ENCODE results near the gene CDS1. TPM values are rescaled to one million over a fixed set of nuclear protein-coding genes. Genes with fewer than 3 reads are reported as not detected.

The CDS1 gene
- polyA plus RNA-seq, 1 experiment: not detected

DNA sequence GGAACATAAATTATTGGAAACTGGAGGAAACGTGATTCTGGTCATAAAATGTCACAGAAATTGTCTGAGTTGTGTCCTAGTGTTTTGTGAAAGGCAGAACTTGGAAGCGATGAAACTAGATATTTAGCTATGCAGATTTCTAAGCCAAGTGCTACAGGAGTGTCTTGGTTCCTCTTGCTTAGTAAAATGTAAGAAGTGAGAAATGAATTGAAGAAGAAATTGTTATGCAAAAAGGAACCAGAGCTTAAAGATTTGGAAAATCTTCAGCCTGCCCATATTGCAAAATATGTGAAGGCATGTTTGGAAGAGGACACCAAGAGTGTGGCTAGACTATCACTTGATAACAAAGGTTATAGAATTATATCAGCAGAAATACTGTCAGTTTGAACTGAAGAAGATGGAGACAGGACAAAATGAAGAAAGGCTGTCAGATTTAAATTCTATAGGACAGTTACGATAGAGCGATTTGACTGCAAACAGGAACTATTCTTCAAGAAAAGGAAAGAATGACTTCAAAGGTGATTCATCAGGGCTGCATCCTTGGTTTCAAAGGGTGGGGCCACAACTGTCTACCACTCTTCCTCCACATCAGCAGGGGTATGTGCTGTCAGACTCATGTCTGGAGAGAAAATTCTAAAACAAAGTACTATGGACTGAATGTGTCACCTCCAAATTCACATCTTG is 9.4 kb upstream of the CDS1 start:
- TF ChIP-seq, protein P1, sequence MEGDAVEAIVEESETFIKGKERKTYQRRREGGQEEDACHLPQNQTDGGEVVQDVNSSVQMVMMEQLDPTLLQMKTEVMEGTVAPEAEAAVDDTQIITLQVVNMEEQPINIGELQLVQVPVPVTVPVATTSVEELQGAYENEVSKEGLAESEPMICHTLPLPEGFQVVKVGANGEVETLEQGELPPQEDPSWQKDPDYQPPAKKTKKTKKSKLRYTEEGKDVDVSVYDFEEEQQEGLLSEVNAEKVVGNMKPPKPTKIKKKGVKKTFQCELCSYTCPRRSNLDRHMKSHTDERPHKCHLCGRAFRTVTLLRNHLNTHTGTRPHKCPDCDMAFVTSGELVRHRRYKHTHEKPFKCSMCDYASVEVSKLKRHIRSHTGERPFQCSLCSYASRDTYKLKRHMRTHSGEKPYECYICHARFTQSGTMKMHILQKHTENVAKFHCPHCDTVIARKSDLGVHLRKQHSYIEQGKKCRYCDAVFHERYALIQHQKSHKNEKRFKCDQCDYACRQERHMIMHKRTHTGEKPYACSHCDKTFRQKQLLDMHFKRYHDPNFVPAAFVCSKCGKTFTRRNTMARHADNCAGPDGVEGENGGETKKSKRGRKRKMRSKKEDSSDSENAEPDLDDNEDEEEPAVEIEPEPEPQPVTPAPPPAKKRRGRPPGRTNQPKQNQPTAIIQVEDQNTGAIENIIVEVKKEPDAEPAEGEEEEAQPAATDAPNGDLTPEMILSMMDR (IDR thresholded peaks at IDR 0.05; ENCODE audit: low read depth, low read length): no peak
- no peaks in the 10 kb centered on the region for H3K9me3 ChIP-seq (ENCODE audit: control insufficient read depth, insufficient read depth, low read length)
- DNase-seq (ENCODE audit: low read depth, low spot score): no peak
- H3K4me3 ChIP-seq (ENCODE audit: low read depth, low read length): no peak overlapping the region
- H3K27me3 ChIP-seq (ENCODE audit: control insufficient read depth, insufficient read depth, low read length): peaks cover 2% of the 10 kb centered on the region
- no peak overlapping the region for H3K27ac ChIP-seq (ENCODE audit: low read depth, low read length)
- ChIA-PET POLR2A (no interaction called here), CTCF (no interaction called here)

DNA sequence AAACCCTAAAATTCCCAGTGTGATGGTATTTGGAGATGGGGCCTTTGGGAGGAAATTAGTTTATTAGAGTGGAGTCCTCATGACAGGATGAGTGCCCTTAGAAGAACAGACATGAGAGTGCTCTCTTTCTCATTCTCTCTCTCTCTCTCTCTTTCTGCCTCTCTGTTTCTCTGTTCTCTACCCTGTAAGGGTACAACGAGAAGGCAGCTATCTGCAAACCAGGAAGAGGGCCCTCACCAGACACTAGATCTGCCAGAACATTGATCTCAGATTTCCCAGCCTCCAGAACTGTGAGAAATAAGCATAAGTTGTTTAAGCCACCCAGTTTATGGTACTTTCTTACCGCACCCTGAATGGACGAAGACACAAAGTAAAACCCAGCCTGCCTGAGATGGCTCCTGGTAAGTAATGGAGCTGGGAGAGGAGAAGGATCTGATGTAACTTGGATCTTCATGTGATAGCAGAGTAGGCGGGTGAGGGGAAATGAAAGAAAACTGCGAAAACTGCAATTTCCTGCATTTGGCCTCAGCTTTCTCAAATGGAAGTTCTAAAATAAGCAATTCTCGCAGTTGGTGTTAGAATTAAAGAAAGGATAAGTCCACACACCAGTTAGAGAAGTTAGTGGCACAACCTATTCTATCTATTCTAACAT is 8.7 kb upstream of the CDS1 start:
- DNase-seq (ENCODE audit: low read depth, low spot score): no peak
- Histone ChIP-seq H3K9me3 (ENCODE audit: control insufficient read depth, insufficient read depth, low read length) (no peaks in the 10 kb centered on the region), H3K27me3 (ENCODE audit: control insufficient read depth, insufficient read depth, low read length) (peaks cover 2% of the 10 kb centered on the region), H3K4me3 (ENCODE audit: low read depth, low read length) (no peak overlapping the region), H3K27ac (ENCODE audit: low read depth, low read length) (no peak overlapping the region)
- CTCF ChIA-PET: interaction anchor here (0.6 kb wide), 1 partner anchor 730 kb away, joined by 3 read pairs; no protein-coding TSS in a partner anchor
- TF ChIP-seq, protein P1 (IDR thresholded peaks at IDR 0.05; ENCODE audit: low read depth, low read length): no peak
- POLR2A ChIA-PET: no interaction called here

DNA sequence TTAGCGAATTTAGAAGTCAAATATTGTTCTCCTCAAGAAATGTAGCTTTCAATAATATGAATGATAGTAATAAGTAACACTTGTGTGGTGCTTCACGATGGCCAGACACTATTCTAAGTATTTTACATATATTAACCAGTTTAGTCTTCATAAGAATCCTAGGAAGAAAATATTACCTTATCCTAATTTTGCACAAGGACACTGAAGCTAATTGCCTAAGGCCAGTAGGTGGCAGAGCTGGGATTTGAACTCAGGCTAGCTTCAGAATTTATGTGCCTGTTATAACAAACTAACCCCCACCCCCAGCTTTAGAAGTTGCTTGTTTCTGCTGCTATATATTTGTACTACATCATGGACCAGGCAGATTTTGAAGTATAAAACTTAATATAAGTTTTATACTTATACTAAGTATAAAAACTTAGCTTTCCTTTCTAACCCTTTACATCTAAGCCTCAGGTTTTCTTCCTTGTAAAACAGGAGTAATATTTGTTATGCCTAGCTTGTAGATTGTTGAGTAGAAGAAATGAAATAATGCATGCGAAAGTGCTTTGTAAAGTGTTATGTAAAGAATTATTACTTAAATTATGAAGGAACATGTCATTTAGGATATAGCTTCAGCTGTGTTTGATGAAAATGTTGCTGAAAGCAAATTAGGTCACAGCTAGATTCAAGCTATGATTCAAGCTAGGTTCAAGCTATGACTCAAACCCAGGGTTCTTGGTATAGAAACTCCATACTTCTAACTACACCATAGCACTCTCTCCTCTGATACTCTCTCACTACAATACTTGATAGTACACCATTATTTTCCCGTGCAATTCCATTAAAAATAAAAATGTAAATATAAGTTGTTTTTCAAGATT is 4.2 kb upstream of the CDS1 start:
- Histone ChIP-seq H3K27me3 (ENCODE audit: control insufficient read depth, insufficient read depth, low read length) (peaks cover 23% of the 10 kb centered on the region), H3K9me3 (ENCODE audit: control insufficient read depth, insufficient read depth, low read length) (peaks cover 5% of the 10 kb centered on the region; the same call in 1 of the 2 replicates), H3K4me3 (ENCODE audit: low read depth, low read length) (no peak overlapping the region), H3K27ac (ENCODE audit: low read depth, low read length) (no peak overlapping the region)
- ChIA-PET POLR2A (no interaction called here), CTCF (interaction anchor here (0.6 to 2.8 kb wide), 27 partner anchors 9 to 398 kb away, joined by 3 to 56 read pairs (median 4); no protein-coding TSS in a partner anchor)
- DNase-seq (ENCODE audit: low read depth, low spot score): peak; percentile 3
- TF ChIP-seq, protein P1 (IDR thresholded peaks at IDR 0.05; ENCODE audit: low read depth, low read length): peak; percentile 74

DNA sequence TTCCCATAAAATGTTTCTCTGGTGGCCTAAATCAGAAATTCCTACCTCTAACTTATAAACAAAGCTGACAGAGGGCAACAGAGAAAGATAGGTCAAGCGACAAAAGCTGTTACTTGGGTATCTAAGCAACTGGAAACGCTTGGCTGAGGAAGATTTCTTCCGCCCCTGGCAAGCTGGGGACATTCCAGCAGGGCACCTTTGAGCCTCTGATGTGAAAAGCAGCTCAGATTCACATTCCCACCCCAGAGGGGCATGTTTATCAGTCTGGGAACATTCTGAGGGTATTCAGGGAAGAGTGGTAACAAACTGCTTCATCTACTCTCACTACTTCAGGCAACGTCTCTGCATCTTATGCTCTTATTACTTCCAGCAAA is 3.5 kb upstream of the CDS1 start:
- CTCF ChIA-PET: interaction anchor here (0.6 to 2.8 kb wide), 17 partner anchors 9 to 392 kb away, joined by 3 to 56 read pairs (median 4); no protein-coding TSS in a partner anchor
- Histone ChIP-seq H3K27ac (ENCODE audit: low read depth, low read length) (no peak overlapping the region), H3K4me3 (ENCODE audit: low read depth, low read length) (no peak overlapping the region), H3K9me3 (ENCODE audit: control insufficient read depth, insufficient read depth, low read length) (peaks cover 5% of the 10 kb centered on the region; the same call in 1 of the 2 replicates), H3K27me3 (ENCODE audit: control insufficient read depth, insufficient read depth, low read length) (peaks cover 30% of the 10 kb centered on the region)
- TF ChIP-seq, protein P1 (IDR thresholded peaks at IDR 0.05; ENCODE audit: low read depth, low read length): no peak
- POLR2A ChIA-PET: no interaction called here
- no peak for DNase-seq (ENCODE audit: low read depth, low spot score)
